Adipocyte (in vitro differentiated cells): ENCODE data around the gene IGSF10.

Experiments used
- DNase-seq: peaks from one replicate; pipeline ENCODE4 v3.0.0-alpha.2; 2015; ENCODE audit warnings: low read depth
- H3K27me3 ChIP-seq: replicated peaks from 2 replicates; pipeline ENCODE4 v1.7.0; 2013; ENCODE audit warnings: mild to moderate bottlenecking, low read length, moderate library complexity; ENCODE audit not compliant: control insufficient read depth, insufficient read depth
- H3K36me3 ChIP-seq: 2 replicates; pipeline ENCODE4 v1.7.0; 2013; ENCODE audit warnings: low read length, mild to moderate bottlenecking, moderate library complexity; ENCODE audit not compliant: control insufficient read depth, insufficient read depth, severe bottlenecking
- H3K4me1 ChIP-seq: 2 replicates; pipeline ENCODE4 v1.7.0; 2013; ENCODE audit warnings: mild to moderate bottlenecking, low read length, moderate library complexity; ENCODE audit not compliant: control insufficient read depth, insufficient read depth
- H3K4me3 ChIP-seq: 2 replicates; pipeline ENCODE4 v1.7.0; 2013; ENCODE audit warnings: mild to moderate bottlenecking, low read length, moderate library complexity
- H3K9ac ChIP-seq: 2 replicates; pipeline ENCODE4 v1.7.0; 2013; ENCODE audit warnings: mild to moderate bottlenecking, low read length, moderate library complexity
- H3K9me3 ChIP-seq: 2 replicates; pipeline ENCODE4 v1.7.0; 2013; ENCODE audit warnings: mild to moderate bottlenecking, low read length, moderate library complexity; ENCODE audit not compliant: control insufficient read depth

Gene IGSF10

DNA sequence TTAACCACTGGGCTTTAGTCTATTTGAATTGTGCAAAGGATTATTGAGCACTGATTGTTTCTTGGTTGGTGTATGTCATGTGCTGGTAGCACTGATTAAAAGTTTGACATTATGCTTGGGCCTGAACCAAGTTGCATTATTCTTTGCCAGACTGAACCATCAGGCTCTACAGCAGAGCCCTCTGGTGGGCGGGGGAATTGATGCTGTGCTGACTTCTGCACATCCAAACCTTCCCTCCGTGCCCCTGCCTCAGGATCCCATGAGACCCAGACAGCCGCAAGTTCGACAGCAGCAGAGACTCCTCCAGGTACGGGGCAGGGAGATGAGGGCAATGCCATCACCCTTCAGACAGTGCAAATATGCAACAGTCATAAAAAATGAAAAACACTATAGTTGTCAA, 47.9 kb downstream of the IGSF10 start:
- no peak overlapping the region for H3K9ac ChIP-seq
- H3K36me3 ChIP-seq, result no peaks in the 10 kb centered on the region
- H3K4me3 ChIP-seq, result no peak overlapping the region
- no peaks in the 10 kb centered on the region for H3K9me3 ChIP-seq
- H3K27me3 ChIP-seq, result no peaks in the 10 kb centered on the region
- H3K4me1 ChIP-seq, result no peaks in the 10 kb centered on the region
- DNase-seq, result no peak
